Measurements from ENCODE around the gene INSR.

DNA sequence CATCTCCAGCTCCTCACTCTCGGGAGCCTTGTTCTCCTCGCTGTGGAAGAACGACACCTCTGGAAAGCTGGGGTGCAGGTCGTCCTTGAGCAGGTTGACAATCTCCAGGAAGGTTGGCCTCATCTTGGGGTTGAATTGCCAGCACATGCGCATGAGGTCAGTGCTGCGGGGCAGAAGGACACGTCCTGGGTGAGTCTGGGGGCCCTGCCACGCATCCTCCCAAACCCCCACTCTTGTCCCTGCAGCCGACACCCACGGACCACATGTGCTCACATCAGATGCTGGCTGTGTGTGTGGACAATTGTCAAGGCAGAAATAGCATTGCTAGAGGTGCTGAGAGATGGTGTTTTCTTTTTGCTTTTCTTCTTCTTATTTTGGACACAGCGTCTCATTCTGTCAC is 177.0 kb downstream of the INSR start:
- TF ChIP-seq POLR2AphosphoS5 (IDR thresholded peaks at IDR 0.05) (no peak), POLR2A (IDR thresholded peaks at IDR 0.05) (no peak)
- TF ChIP-seq, protein P1, sequence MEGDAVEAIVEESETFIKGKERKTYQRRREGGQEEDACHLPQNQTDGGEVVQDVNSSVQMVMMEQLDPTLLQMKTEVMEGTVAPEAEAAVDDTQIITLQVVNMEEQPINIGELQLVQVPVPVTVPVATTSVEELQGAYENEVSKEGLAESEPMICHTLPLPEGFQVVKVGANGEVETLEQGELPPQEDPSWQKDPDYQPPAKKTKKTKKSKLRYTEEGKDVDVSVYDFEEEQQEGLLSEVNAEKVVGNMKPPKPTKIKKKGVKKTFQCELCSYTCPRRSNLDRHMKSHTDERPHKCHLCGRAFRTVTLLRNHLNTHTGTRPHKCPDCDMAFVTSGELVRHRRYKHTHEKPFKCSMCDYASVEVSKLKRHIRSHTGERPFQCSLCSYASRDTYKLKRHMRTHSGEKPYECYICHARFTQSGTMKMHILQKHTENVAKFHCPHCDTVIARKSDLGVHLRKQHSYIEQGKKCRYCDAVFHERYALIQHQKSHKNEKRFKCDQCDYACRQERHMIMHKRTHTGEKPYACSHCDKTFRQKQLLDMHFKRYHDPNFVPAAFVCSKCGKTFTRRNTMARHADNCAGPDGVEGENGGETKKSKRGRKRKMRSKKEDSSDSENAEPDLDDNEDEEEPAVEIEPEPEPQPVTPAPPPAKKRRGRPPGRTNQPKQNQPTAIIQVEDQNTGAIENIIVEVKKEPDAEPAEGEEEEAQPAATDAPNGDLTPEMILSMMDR (IDR thresholded peaks at IDR 0.05), result no peak
